Prostate gland (tissue), 2 donors: ENCODE results near the gene MS4A6A. TPM values are rescaled to one million over a fixed set of nuclear protein-coding genes. Genes with fewer than 3 reads are reported as not detected.

Experiments
- DNase-seq: peaks from one replicate; pipeline ENCODE4 v3.0.0-alpha.2; 2019; ENCODE audit warnings: low spot score
- H3K27ac ChIP-seq, 2 donors: fragments of 200-600 bp; sonication (generic); 2 replicates each; pipeline ENCODE4 v1.5.1; 2017 to 2019
- H3K27me3 ChIP-seq: fragments of 200-600 bp; sonication (generic); replicated peaks from 2 replicates; pipeline ENCODE4 v1.5.1; 2019; ENCODE audit not compliant: insufficient read depth
- H3K36me3 ChIP-seq, 2 donors: fragments of 200-600 bp; sonication (generic); 1 replicate in 1 of 2; 2 replicates in 1 of 2; pipeline versions ENCODE4 v1.5.1 to v1.8.1; 2017 to 2019
- H3K4me1 ChIP-seq: fragments of 200-600 bp; sonication (generic); replicated peaks from 2 replicates; pipeline ENCODE4 v1.5.1; 2019
- H3K4me3 ChIP-seq, 2 donors: fragments of 200-600 bp; sonication (generic); 2 replicates each; pipeline ENCODE4 v1.5.1; 2017 to 2019
- H3K9me3 ChIP-seq: fragments of 200-600 bp; sonication (generic); 2 replicates; pipeline ENCODE4 v1.5.1; 2017
- POLR2A ChIP-seq: fragments of 450-650 bp; IDR thresholded peaks from one replicate; pipeline ENCODE4 v1.6.1; 2016; ENCODE audit warnings: antibody characterized with exemption, mild to moderate bottlenecking
- POLR2AphosphoS5 ChIP-seq: sonication (generic); formaldehyde crosslinking; IDR thresholded peaks from one replicate; pipeline ENCODE4 v1.6.1; 2017; ENCODE audit warnings: antibody characterized with exemption
- WGBS: methylation state at CpG from one replicate; pipeline ENCODE4 v1.1.5; 2018; 5-methylcytosine and 5-hydroxymethylcytosine counted together
- intact Hi-C: fragments of 100-400 bp; cut with DNase I; formaldehyde crosslinking; loops from one replicate; pipeline ENCODE4 v1.14.2; 2022
- total RNA-seq, 2 donors: library from RNA; depleted of rRNA; stranded (reverse); fragments of >200 nt; gene quantifications; one replicate each; pipeline ENCODE4 v1.1.0, GENCODE V29; 2016
- TF ChIP-seq, protein P1 (sequence below), 4 experiments: fragments of 200-600 bp in 2 of 4; fragments of 450-650 bp in 2 of 4; sonication (generic) in 2 of 4; IDR thresholded peaks; 1 replicate in 3 of 4; 2 replicates in 1 of 4; pipeline ENCODE4 v1.5.1; 2016 to 2019; ENCODE audit warnings: antibody characterized with exemption in 4 of 4, mild to moderate bottlenecking in 2 of 4, moderate library complexity in 2 of 4

MS4A6A gene
- total RNA-seq, 2 donors from 2014 or later = 13.4 to 44.1 TPM

GRCh38 chr11:60183591-60184205 lies 815 bp upstream of the MS4A6A start:
- TF ChIP-seq POLR2AphosphoS5 (no peak), POLR2A (no peak)
- TF ChIP-seq, protein P1, sequence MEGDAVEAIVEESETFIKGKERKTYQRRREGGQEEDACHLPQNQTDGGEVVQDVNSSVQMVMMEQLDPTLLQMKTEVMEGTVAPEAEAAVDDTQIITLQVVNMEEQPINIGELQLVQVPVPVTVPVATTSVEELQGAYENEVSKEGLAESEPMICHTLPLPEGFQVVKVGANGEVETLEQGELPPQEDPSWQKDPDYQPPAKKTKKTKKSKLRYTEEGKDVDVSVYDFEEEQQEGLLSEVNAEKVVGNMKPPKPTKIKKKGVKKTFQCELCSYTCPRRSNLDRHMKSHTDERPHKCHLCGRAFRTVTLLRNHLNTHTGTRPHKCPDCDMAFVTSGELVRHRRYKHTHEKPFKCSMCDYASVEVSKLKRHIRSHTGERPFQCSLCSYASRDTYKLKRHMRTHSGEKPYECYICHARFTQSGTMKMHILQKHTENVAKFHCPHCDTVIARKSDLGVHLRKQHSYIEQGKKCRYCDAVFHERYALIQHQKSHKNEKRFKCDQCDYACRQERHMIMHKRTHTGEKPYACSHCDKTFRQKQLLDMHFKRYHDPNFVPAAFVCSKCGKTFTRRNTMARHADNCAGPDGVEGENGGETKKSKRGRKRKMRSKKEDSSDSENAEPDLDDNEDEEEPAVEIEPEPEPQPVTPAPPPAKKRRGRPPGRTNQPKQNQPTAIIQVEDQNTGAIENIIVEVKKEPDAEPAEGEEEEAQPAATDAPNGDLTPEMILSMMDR (IDR thresholded peaks at IDR 0.05) = no peak
- no peaks in the 10 kb centered on the region for H3K36me3 ChIP-seq
- DNase-seq = no peak
- H3K4me1 ChIP-seq = no peaks in the 10 kb centered on the region
- H3K4me3 ChIP-seq = no peak overlapping the region
- 61% methylated on average over 2 of the region's 2 CpGs for WGBS
- intact Hi-C loops = no loop called here
- H3K27ac ChIP-seq = no peak overlapping the region
- no peaks in the 10 kb centered on the region for H3K27me3 ChIP-seq
- no peaks in the 10 kb centered on the region for H3K9me3 ChIP-seq

DNA sequence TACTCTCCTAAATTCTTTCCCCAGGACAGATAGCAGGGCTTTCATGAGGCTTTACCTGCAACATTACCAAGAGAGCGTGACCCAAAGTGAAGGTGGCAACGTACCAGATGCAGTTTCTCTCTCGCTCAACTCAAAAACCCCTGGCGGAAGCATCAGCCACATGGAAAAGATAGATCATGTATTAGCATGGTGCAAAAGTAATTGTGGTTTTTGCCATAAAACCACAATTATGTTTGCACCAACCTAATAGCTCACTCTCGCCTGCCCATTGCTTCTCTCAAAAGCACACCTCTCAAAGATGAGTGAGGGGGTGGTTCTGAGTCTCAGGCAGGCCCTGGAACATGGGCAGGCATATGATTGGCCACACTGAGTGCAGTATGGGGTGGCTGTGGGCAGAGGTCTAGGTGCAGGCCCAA lies 7.0 kb downstream of the MS4A6A start:
- no peaks in the 10 kb centered on the region for H3K27me3 ChIP-seq
- no peaks in the 10 kb centered on the region for H3K36me3 ChIP-seq
- H3K27ac ChIP-seq = no peak overlapping the region
- DNase-seq = no peak
- 76% methylated on average over 5 of the region's 5 CpGs for WGBS
- intact Hi-C loops = no loop called here
- no peaks in the 10 kb centered on the region for H3K4me1 ChIP-seq
- no peaks in the 10 kb centered on the region for H3K9me3 ChIP-seq
- no peak overlapping the region for H3K4me3 ChIP-seq
- TF ChIP-seq POLR2A (no peak), POLR2AphosphoS5 (no peak)
- TF ChIP-seq, protein P1 (IDR thresholded peaks at IDR 0.05) = no peak

GRCh38 chr11:60172011-60172410 lies 10.9 kb downstream of the MS4A6A start:
- TF ChIP-seq POLR2AphosphoS5 = no peak
- TF ChIP-seq, protein P1 (IDR thresholded peaks at IDR 0.05) = no peak
- no peak for TF ChIP-seq POLR2A
- intact Hi-C loops = no loop called here
- no peaks in the 10 kb centered on the region for H3K9me3 ChIP-seq
- no peaks in the 10 kb centered on the region for H3K36me3 ChIP-seq
- no peaks in the 10 kb centered on the region for H3K4me1 ChIP-seq
- no peak overlapping the region for H3K27ac ChIP-seq
- no peaks in the 10 kb centered on the region for H3K27me3 ChIP-seq
- no peak overlapping the region for H3K4me3 ChIP-seq
- no peak for DNase-seq

DNA sequence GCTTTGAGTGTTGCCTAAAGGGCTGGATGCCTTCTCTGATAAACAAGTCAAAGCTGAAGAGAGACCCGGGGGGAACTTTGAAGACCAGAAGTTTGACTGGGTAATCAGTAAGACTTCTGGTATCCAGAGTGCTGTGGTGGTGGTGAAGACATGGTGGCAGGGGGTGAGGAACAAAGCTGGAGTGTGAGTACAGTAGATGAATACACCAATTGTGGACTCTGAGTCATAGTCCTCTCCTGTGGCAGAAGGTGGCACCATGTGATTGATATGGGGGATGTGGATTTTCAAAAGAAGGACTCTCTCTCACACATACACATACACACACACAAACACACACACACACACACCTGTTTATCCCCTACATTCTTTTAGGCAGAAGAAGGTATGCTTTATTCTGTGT lies 12.3 kb downstream of the MS4A6A start:
- no peak overlapping the region for H3K27ac ChIP-seq
- no peaks in the 10 kb centered on the region for H3K36me3 ChIP-seq
- no peaks in the 10 kb centered on the region for H3K27me3 ChIP-seq
- no peaks in the 10 kb centered on the region for H3K9me3 ChIP-seq
- H3K4me3 ChIP-seq = no peak overlapping the region
- DNase-seq = no peak
- H3K4me1 ChIP-seq = no peaks in the 10 kb centered on the region
- intact Hi-C loops = no loop called here
- 100% methylated on average over 1 of the region's 1 CpG for WGBS
- TF ChIP-seq POLR2AphosphoS5 = no peak
- TF ChIP-seq, protein P1 (IDR thresholded peaks at IDR 0.05) = no peak
- no peak for TF ChIP-seq POLR2A

GRCh38 chr11:60169264-60169915 lies 13.5 kb downstream of the MS4A6A start:
- no peaks in the 10 kb centered on the region for H3K9me3 ChIP-seq
- no peaks in the 10 kb centered on the region for H3K4me1 ChIP-seq
- 72% methylated on average over 6 of the region's 6 CpGs for WGBS
- H3K4me3 ChIP-seq = no peak overlapping the region
- no peak for DNase-seq
- no peaks in the 10 kb centered on the region for H3K27me3 ChIP-seq
- no peak overlapping the region for H3K27ac ChIP-seq
- H3K36me3 ChIP-seq = no peaks in the 10 kb centered on the region
- no peak for TF ChIP-seq POLR2AphosphoS5
- TF ChIP-seq, protein P1 (IDR thresholded peaks at IDR 0.05) = peak in 1 of 4 experiments; percentile 29
- intact Hi-C loops = no loop called here
